NB4 (cell line): ENCODE data around the gene PFAS.

Experiments
- MYC ChIP-seq: IDR thresholded peaks from 2 replicates; pipeline ENCODE4 v1.6.1; 2011; ENCODE audit warnings: low read depth, low read length
- TF ChIP-seq, protein P1 (sequence below): IDR thresholded peaks from one replicate; pipeline ENCODE4 v1.5.1; 2012; ENCODE audit warnings: low read depth, low read length
- TF ChIP-seq, protein P2 (sequence below): IDR thresholded peaks from 2 replicates; pipeline ENCODE4 v1.6.1; 2011; ENCODE audit warnings: low read depth, low read length

DNA sequence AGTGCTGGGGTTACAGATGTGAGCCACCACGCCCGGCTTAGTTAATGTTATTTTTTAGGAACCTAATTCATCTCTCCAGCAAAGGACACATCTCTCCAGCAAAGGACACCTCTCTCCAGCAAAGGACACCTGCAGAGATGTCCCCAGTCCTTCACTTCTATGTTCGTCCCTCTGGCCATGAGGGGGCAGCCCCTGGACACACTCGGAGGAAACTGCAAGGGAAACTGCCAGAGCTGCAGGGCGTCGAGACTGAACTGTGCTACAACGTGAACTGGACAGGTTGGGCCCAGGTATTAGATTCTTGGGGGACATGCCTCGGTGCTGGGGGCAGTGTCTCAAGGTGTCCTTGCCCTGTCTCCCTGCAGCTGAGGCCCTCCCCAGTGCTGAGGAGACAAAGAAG, 4.7 kb downstream of the PFAS start:
- TF ChIP-seq, protein P1, sequence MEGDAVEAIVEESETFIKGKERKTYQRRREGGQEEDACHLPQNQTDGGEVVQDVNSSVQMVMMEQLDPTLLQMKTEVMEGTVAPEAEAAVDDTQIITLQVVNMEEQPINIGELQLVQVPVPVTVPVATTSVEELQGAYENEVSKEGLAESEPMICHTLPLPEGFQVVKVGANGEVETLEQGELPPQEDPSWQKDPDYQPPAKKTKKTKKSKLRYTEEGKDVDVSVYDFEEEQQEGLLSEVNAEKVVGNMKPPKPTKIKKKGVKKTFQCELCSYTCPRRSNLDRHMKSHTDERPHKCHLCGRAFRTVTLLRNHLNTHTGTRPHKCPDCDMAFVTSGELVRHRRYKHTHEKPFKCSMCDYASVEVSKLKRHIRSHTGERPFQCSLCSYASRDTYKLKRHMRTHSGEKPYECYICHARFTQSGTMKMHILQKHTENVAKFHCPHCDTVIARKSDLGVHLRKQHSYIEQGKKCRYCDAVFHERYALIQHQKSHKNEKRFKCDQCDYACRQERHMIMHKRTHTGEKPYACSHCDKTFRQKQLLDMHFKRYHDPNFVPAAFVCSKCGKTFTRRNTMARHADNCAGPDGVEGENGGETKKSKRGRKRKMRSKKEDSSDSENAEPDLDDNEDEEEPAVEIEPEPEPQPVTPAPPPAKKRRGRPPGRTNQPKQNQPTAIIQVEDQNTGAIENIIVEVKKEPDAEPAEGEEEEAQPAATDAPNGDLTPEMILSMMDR: no peak
- no peak for TF ChIP-seq MYC
- TF ChIP-seq, protein P2, sequence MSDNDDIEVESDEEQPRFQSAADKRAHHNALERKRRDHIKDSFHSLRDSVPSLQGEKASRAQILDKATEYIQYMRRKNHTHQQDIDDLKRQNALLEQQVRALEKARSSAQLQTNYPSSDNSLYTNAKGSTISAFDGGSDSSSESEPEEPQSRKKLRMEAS: no peak
